H9 (cell line): Measurements from ENCODE around the gene AP3S1. TPM values are rescaled to one million over a fixed set of nuclear protein-coding genes. Genes with fewer than 3 reads are reported as not detected.

Source experiments
- DNase-seq: peaks from one replicate; pipeline ENCODE4 v3.0.0-alpha.2; 2017
- H2AFZ ChIP-seq: one replicate; pipeline ENCODE4 v1.6.1; 2013; ENCODE audit warnings: mild to moderate bottlenecking, low read length, control low read depth, moderate library complexity
- H2AK5ac ChIP-seq: 2 replicates; pipeline ENCODE4 v1.6.1; 2013; ENCODE audit warnings: low read length, control low read depth, mixed read lengths; ENCODE audit not compliant: insufficient read length
- H2BK120ac ChIP-seq: one replicate; pipeline ENCODE4 v1.6.1; 2013; ENCODE audit warnings: low read depth, mild to moderate bottlenecking, low read length, control low read depth, inconsistent platforms; ENCODE audit not compliant: poor library complexity, severe bottlenecking
- H2BK12ac ChIP-seq: 2 replicates; pipeline ENCODE4 v1.6.1; 2013; ENCODE audit warnings: low read length, control low read depth, mixed read lengths, low read depth; ENCODE audit not compliant: insufficient read length
- H2BK15ac ChIP-seq: 2 replicates; pipeline ENCODE4 v1.6.1; 2013; ENCODE audit warnings: low read depth, low read length, control low read depth
- H2BK20ac ChIP-seq: one replicate; pipeline ENCODE4 v1.6.1; 2013; ENCODE audit warnings: low read depth, mild to moderate bottlenecking, low read length, control low read depth, inconsistent platforms; ENCODE audit not compliant: poor library complexity, severe bottlenecking
- H2BK5ac ChIP-seq: 2 replicates; pipeline ENCODE4 v1.6.1; 2013; ENCODE audit warnings: low read length, control low read depth, mixed read lengths; ENCODE audit not compliant: insufficient read length
- H3K14ac ChIP-seq: 2 replicates; pipeline ENCODE4 v1.6.1; 2013; ENCODE audit warnings: low read length, control low read depth; ENCODE audit not compliant: insufficient read depth
- H3K18ac ChIP-seq: 2 replicates; pipeline ENCODE4 v1.6.1; 2013; ENCODE audit warnings: low read depth, mild to moderate bottlenecking, mixed read lengths, low read length, control low read depth; ENCODE audit not compliant: insufficient read length
- H3K23ac ChIP-seq: 2 replicates; pipeline ENCODE4 v1.6.1; 2013; ENCODE audit warnings: low read length, control low read depth, mixed read lengths, low read depth; ENCODE audit not compliant: insufficient read length
- H3K23me2 ChIP-seq: 2 replicates; pipeline ENCODE4 v1.6.1; 2013; ENCODE audit warnings: low read depth, mild to moderate bottlenecking, mixed read lengths, low read length, control low read depth; ENCODE audit not compliant: insufficient read length, poor library complexity, severe bottlenecking
- H3K27ac ChIP-seq: 2 replicates; pipeline ENCODE4 v1.5.1; 2013; ENCODE audit warnings: low read length, control low read depth, mixed read lengths, low read depth; ENCODE audit not compliant: insufficient read length
- H3K27me3 ChIP-seq: 2 replicates; pipeline ENCODE4 v1.6.1; 2013; ENCODE audit warnings: low read length, control low read depth, inconsistent platforms; ENCODE audit not compliant: insufficient read depth
- H3K4ac ChIP-seq: 2 replicates; pipeline ENCODE4 v1.6.1; 2013; ENCODE audit warnings: low read depth, mild to moderate bottlenecking, control low read depth, inconsistent platforms, low read length, moderate library complexity
- H3K4me1 ChIP-seq: 2 replicates; pipeline ENCODE4 v1.6.1; 2013; ENCODE audit warnings: low read length, control low read depth, inconsistent platforms; ENCODE audit not compliant: insufficient read depth
- H3K4me2 ChIP-seq: 2 replicates; pipeline ENCODE4 v1.6.1; 2013; ENCODE audit warnings: low read length, control low read depth, mixed read lengths; ENCODE audit not compliant: insufficient read length, insufficient read depth
- H3K56ac ChIP-seq: 2 replicates; pipeline ENCODE4 v1.6.1; 2013; ENCODE audit warnings: low read depth, mild to moderate bottlenecking, mixed read lengths, low read length, control low read depth; ENCODE audit not compliant: insufficient read length
- H3K79me1 ChIP-seq: 2 replicates; pipeline ENCODE4 v1.6.1; 2013; ENCODE audit warnings: low read depth, mild to moderate bottlenecking, moderate library complexity, low read length, control low read depth, inconsistent platforms; ENCODE audit not compliant: insufficient read depth, poor library complexity, severe bottlenecking
- H3K79me2 ChIP-seq: 2 replicates; pipeline ENCODE4 v1.6.1; 2013; ENCODE audit warnings: low read length, control low read depth, inconsistent platforms; ENCODE audit not compliant: insufficient read depth
- H3K9ac ChIP-seq: 2 replicates; pipeline ENCODE4 v1.6.1; 2013; ENCODE audit warnings: low read length, control low read depth, mixed read lengths; ENCODE audit not compliant: insufficient read length; ENCODE audit errors: extremely low read depth
- H3K9me3 ChIP-seq: one replicate; pipeline ENCODE4 v1.6.1; 2013; ENCODE audit warnings: low read depth, low read length, inconsistent platforms; ENCODE audit not compliant: control insufficient read depth
- H3T11ph ChIP-seq: one replicate; pipeline ENCODE4 v1.6.1; 2013; ENCODE audit warnings: mild to moderate bottlenecking, low read length, control low read depth, inconsistent platforms
- H4K20me1 ChIP-seq: one replicate; pipeline ENCODE4 v1.6.1; 2013; ENCODE audit not compliant: control insufficient read depth, insufficient read length, insufficient read depth
- H4K5ac ChIP-seq: 2 replicates; pipeline ENCODE4 v1.6.1; 2013; ENCODE audit warnings: low read depth, mild to moderate bottlenecking, mixed read lengths, low read length, control low read depth; ENCODE audit not compliant: insufficient read length
- H4K8ac ChIP-seq: replicated peaks from 2 replicates; pipeline ENCODE4 v1.6.1; 2013; ENCODE audit warnings: low read length, control low read depth, mixed read lengths, low read depth; ENCODE audit not compliant: insufficient read length
- H4K91ac ChIP-seq: 2 replicates; pipeline ENCODE4 v1.6.1; 2013; ENCODE audit warnings: low read depth, mild to moderate bottlenecking, moderate library complexity, mixed read lengths, low read length, control low read depth; ENCODE audit not compliant: insufficient read length
- H3K27ac Mint-ChIP-seq, 3 experiments: 2 replicates in 2 of 3; 3 replicates in 1 of 3; pipeline ENCODE4 v1.8.0; 2020 to 2021; ENCODE audit warnings: mixed read lengths in 3 of 3, mild to moderate bottlenecking in 1 of 3, moderate library complexity in 1 of 3
- H3K27me3 Mint-ChIP-seq: 2 replicates; pipeline ENCODE4 v1.8.0; 2021; ENCODE audit warnings: low read depth, mild to moderate bottlenecking, moderate library complexity, mixed read lengths
- H3K36me3 Mint-ChIP-seq, 3 experiments: 2 replicates in 2 of 3; 3 replicates in 1 of 3; pipeline ENCODE4 v1.8.0; 2020 to 2021; ENCODE audit warnings: low read depth in 3 of 3, mixed read lengths in 3 of 3; ENCODE audit not compliant: insufficient read depth in 1 of 3
- H3K4me1 Mint-ChIP-seq, 2 experiments: 2 replicates each; pipeline ENCODE4 v1.8.0; 2020; ENCODE audit warnings: mixed read lengths in 2 of 2
- H3K4me3 Mint-ChIP-seq, 2 experiments: 2 replicates in 1 of 2; 3 replicates in 1 of 2; pipeline ENCODE4 v1.8.0; 2020 to 2021; ENCODE audit warnings: mild to moderate bottlenecking in 2 of 2, mixed read lengths in 2 of 2, moderate library complexity in 1 of 2
- H3K9me3 Mint-ChIP-seq, 2 experiments: 2 replicates in 1 of 2; 3 replicates in 1 of 2; pipeline ENCODE4 v1.8.0; 2020; ENCODE audit warnings: mild to moderate bottlenecking in 2 of 2, mixed read lengths in 2 of 2, moderate library complexity in 1 of 2
- CTCF ChIP-seq: fragments of 200-600 bp; sonication (generic); conservative IDR thresholded peaks from 3 replicates; pipeline ENCODE4 v1.8.0; 2021; ENCODE audit warnings: antibody characterized with exemption, mild to moderate bottlenecking
- WGBS: extraction: QIAGEN DNeasy Blood & Tissue Kit; methylation state at CpG from one replicate; pipeline ENCODE4 v1.1.7; 2013; ENCODE audit warnings: missing lambda C conversion rate, low lambda C conversion rate, mixed read lengths; ENCODE audit not compliant: insufficient read length; ENCODE audit errors: extremely low coverage; 5-methylcytosine and 5-hydroxymethylcytosine counted together
- total RNA-seq: library from RNA; stranded (reverse); gene quantifications from 2 replicates; pipeline ENCODE4 v1.2.1, GENCODE V29; 2021

AP3S1 gene
- total RNA-seq, 1 experiment from 2014 or later: 78.4 TPM

GRCh38 chr5:115873392-115873791, 31.7 kb downstream of the AP3S1 start:
- H3K9me3 ChIP-seq: no peaks in the 10 kb centered on the region
- Mint-ChIP-seq H3K9me3 (no peaks in the 10 kb centered on the region; a peak in 1 of 5 replicates), H3K4me1 (peaks cover 0 to 8% of the 10 kb centered on the region in 2 experiments), H3K27me3 (no peaks in the 10 kb centered on the region), H3K27ac (no peak overlapping the region), H3K36me3 (peaks cover 10 to 19% (median 12%) of the 10 kb centered on the region in 3 experiments; a peak in 6 of 7 replicates), H3K4me3 (no peak overlapping the region)
- no peak overlapping the region for H2BK15ac ChIP-seq
- no peak overlapping the region for H3K27ac ChIP-seq
- H4K5ac ChIP-seq: no peak overlapping the region
- no peak overlapping the region for H2AFZ ChIP-seq
- no peak overlapping the region for H3K9ac ChIP-seq
- H3K79me1 ChIP-seq: no peaks in the 10 kb centered on the region
- DNase-seq: no peak
- H2AK5ac ChIP-seq: no peak overlapping the region
- H3K27me3 ChIP-seq: no peaks in the 10 kb centered on the region
- H2BK5ac ChIP-seq: no peak overlapping the region
- no peak overlapping the region for H3K4ac ChIP-seq
- no peak for TF ChIP-seq CTCF
- H4K20me1 ChIP-seq: no peaks in the 10 kb centered on the region
- H2BK12ac ChIP-seq: no peak overlapping the region
- H3T11ph ChIP-seq: no peak overlapping the region
- H2BK120ac ChIP-seq: no peak overlapping the region
- no peak overlapping the region for H3K56ac ChIP-seq
- H3K23ac ChIP-seq: no peak overlapping the region
- no peak overlapping the region for H4K91ac ChIP-seq
- no peak overlapping the region for H3K14ac ChIP-seq
- H3K79me2 ChIP-seq: no peaks in the 10 kb centered on the region
- H2BK20ac ChIP-seq: no peak overlapping the region
- H4K8ac ChIP-seq: no peak overlapping the region
- H3K4me2 ChIP-seq: no peak overlapping the region
- WGBS: no CpG with 5 or more reads among the region's 1 CpG
- no peaks in the 10 kb centered on the region for H3K4me1 ChIP-seq
- H3K18ac ChIP-seq: no peak overlapping the region
- H3K23me2 ChIP-seq: no peaks in the 10 kb centered on the region
